Activated T-cell treated with anti-CD3 and anti-CD28 coated beads, Interleukin-2, amount 50 U/mL, for 4 hours (primary cell): ENCODE measurements around the gene WARS2. TPM values are rescaled to one million over a fixed set of nuclear protein-coding genes. Genes with fewer than 3 reads are reported as not detected.

Experiments
- ATAC-seq, 2 donors: fragments of 200-7000 bp; cut with Tn5 transposase; one replicate each; pipeline ENCODE4 v1.10.0; 2021
- DNase-seq: peaks from one replicate; pipeline ENCODE4 v3.0.0-alpha.2; 2020
- H3K27me3 Mint-ChIP-seq: one replicate; pipeline ENCODE4 v1.8.0; 2021; ENCODE audit warnings: low read depth, mixed read lengths
- H3K36me3 Mint-ChIP-seq: one replicate; pipeline ENCODE4 v1.8.0; 2022; ENCODE audit warnings: mixed read lengths; ENCODE audit not compliant: insufficient read depth
- H3K4me1 Mint-ChIP-seq: one replicate; pipeline ENCODE4 v1.8.0; 2021; ENCODE audit warnings: low read depth, mixed read lengths
- H3K4me3 Mint-ChIP-seq: one replicate; pipeline ENCODE4 v1.8.0; 2021; ENCODE audit warnings: mild to moderate bottlenecking, moderate library complexity, mixed read lengths
- H3K9me3 Mint-ChIP-seq: one replicate; pipeline ENCODE4 v1.8.0; 2021; ENCODE audit warnings: mixed read lengths
- total RNA-seq, 3 donors: library from RNA; stranded (reverse); gene quantifications; one replicate each; pipeline ENCODE4 v1.2.1, GENCODE V29; 2021

The WARS2 gene
- total RNA-seq, 3 donors from 2014 or later, result 24.6 to 27.4 (median 24.8) TPM

- Mint-ChIP-seq H3K9me3 (peaks cover 4% of the 10 kb centered on the region), H3K36me3 (peaks cover 35% of the 10 kb centered on the region), H3K4me3 (no peak overlapping the region), H3K27me3 (no peaks in the 10 kb centered on the region), H3K4me1 (no peaks in the 10 kb centered on the region)
- no peak for DNase-seq
- no peak for ATAC-seq
These were observed 91.6 kb downstream of the WARS2 start for GRCh38 chr1:119048624-119049404.

DNA sequence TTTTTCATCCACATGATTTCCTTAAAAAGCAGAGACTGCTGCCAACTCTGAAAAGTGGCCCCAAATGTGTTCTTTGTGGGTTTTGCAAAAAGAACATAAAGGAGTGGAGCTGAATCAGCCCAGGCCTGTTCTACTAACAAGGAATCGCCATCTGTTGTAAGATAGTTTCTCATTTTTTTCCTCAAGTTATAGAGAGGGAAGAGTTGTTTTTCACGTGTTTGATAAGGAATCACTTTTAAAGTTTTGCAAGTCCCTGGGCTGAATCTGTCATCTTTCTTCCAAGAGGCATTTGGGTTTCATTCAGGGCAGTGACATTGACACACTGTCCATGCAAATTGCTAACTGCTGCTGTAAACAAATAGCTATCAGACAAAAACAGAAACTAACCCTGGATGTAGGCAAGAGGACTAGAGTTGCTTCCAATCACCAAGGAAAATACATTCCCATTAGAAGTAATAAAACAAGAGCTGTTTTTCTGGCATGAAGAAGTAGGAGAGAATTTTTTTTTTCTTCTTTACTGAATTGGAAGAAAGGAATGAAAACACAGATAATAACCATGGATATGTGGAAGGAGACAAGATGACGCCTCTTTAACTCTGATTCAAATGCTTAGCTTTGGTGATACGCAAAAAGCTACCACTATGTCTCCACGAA, 93.5 kb downstream of the WARS2 start:
- Mint-ChIP-seq H3K4me3 (no peak overlapping the region), H3K36me3 (peaks cover 46% of the 10 kb centered on the region), H3K27me3 (no peaks in the 10 kb centered on the region), H3K4me1 (no peaks in the 10 kb centered on the region), H3K9me3 (peaks cover 4% of the 10 kb centered on the region)
- no peak for DNase-seq
- ATAC-seq, result no peak

GRCh38 chr1:119046429-119046784, 94.0 kb downstream of the WARS2 start:
- H3K9me3 Mint-ChIP-seq, result peaks cover 3% of the 10 kb centered on the region
- DNase-seq (no peak), ATAC-seq (no peak)
- no peak overlapping the region for H3K4me3 Mint-ChIP-seq
- H3K36me3 Mint-ChIP-seq, result peaks cover 46% of the 10 kb centered on the region
- no peaks in the 10 kb centered on the region for H3K27me3 Mint-ChIP-seq
- H3K4me1 Mint-ChIP-seq, result no peaks in the 10 kb centered on the region

GRCh38 chr1:119045096-119045746, 95.2 kb downstream of the WARS2 start:
- H3K4me1 Mint-ChIP-seq, result no peaks in the 10 kb centered on the region
- H3K36me3 Mint-ChIP-seq, result peaks cover 50% of the 10 kb centered on the region
- H3K4me3 Mint-ChIP-seq, result no peak overlapping the region
- ATAC-seq, result no peak
- no peak for DNase-seq
- no peaks in the 10 kb centered on the region for H3K27me3 Mint-ChIP-seq
- H3K9me3 Mint-ChIP-seq, result no peaks in the 10 kb centered on the region

DNA sequence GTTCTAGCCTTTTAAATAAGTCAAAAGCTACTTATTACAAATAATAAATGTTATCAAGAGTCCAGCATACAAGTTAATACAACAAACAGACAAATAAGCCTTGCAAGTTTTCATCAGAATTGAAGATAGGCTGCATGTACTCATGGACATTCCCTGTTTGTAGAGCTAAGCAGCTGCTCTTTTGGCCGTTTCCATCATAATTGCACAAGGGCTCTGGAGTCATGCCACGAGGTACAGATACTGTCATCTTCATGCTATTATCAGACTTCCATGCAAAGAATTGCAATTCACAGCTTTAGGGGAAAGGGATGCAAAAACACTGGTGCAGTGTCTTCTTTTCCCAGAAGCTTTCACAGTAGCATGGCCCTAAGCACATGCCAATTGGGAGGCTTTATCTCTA, 99.5 kb downstream of the WARS2 start:
- Mint-ChIP-seq H3K9me3 (no peaks in the 10 kb centered on the region), H3K4me1 (no peaks in the 10 kb centered on the region), H3K27me3 (no peaks in the 10 kb centered on the region), H3K4me3 (no peak overlapping the region), H3K36me3 (peaks cover 57% of the 10 kb centered on the region)
- DNase-seq, result no peak
- ATAC-seq, result no peak

DNA sequence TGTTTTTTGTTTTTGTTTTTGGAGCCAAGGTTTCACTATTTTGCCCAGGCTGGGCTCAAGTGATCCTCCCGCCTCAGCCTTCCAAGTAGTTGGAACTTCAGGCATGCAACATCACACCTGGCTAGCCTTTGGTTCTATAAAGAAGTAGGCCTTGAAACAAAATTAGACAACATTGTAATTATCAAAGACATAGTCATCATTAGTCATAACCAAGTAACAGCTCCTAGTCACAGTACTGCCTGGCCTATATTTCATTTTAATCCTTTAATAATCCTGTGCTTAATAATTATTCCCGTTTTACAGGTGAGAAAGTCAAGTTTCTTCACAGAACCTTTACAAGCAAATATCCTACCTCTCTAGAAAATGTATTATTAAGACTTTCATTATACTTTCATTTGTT, 100.0 kb downstream of the WARS2 start:
- ATAC-seq (no peak), DNase-seq (no peak)
- Mint-ChIP-seq H3K27me3 (no peaks in the 10 kb centered on the region), H3K4me3 (no peak overlapping the region), H3K4me1 (no peaks in the 10 kb centered on the region), H3K36me3 (peaks cover 57% of the 10 kb centered on the region), H3K9me3 (no peaks in the 10 kb centered on the region)

DNA sequence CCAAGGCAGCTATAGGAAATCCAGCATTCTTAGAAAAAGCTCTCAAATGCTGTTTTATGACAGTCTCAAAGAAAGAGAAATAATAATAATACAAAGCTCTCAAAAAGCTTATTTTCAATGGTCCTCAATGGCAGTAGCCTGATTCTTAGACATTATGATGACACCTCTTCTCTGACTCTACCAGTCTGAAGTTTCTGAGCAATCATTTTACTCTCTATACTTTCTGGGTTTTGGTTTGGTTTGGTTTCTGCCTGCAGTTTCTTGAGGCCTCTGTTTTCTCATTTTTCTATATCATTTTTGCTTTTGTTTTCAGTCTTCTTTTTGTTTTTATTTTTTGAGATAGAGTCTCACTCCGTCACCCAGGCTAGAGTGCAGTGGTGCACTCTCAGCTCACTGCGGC, 102.1 kb downstream of the WARS2 start:
- DNase-seq (no peak), ATAC-seq (no peak)
- Mint-ChIP-seq H3K4me1 (no peaks in the 10 kb centered on the region), H3K27me3 (no peaks in the 10 kb centered on the region), H3K4me3 (no peak overlapping the region), H3K9me3 (no peaks in the 10 kb centered on the region), H3K36me3 (peaks cover 58% of the 10 kb centered on the region)

- Mint-ChIP-seq H3K9me3 (no peaks in the 10 kb centered on the region), H3K4me1 (no peaks in the 10 kb centered on the region)
- ATAC-seq, result no peak
These were observed 106.1 kb downstream of the WARS2 start for GRCh38 chr1:119034359-119034758.

DNA sequence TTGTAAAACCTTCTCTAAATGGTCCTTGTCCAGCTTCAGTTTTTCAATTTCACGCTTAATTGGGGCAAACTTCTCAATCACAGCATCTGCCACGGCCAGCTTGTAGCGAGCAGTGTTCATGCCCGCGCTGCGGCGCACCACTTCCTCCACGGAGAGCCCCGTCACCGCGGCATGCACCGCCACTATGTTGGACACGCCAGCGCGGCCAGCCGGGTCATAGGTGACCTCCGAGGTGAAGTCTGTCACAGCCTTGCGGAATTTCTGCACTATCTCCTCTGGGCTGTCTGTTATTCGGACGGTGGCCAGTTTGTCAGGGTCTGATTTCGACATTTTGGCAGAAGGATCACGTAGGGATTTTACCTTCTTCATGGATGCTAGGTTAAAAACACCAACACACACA, 107.5 kb downstream of the WARS2 start:
- ATAC-seq, result no peak
- peaks cover 73% of the 10 kb centered on the region for H3K36me3 Mint-ChIP-seq

More at GRCh38 chr1:119034359-119034758, 106.1 kb downstream of the WARS2 start:
- DNase-seq, result no peak
- H3K27me3 Mint-ChIP-seq, result no peaks in the 10 kb centered on the region
- no peak overlapping the region for H3K4me3 Mint-ChIP-seq
- peaks cover 71% of the 10 kb centered on the region for H3K36me3 Mint-ChIP-seq

DNA sequence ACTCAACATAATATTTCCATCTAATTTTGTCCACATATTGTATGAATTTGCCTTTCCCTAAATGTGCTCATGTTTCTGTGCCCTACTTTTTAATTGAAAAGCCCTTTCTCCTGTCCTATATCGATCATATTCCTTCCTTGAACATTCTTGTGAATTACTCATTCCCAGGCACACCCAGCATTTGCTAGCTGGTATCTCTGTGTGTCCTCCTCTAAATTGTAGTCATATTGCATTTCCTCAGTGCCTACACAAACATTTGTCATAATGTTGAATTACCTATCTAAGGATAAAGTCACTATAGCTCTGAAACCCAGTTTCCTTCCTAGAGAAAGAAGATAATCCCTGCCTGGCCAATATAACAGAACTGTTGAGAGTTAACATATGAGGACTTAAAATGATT, 112.7 kb downstream of the WARS2 start:
- Mint-ChIP-seq H3K36me3 (peaks cover 43% of the 10 kb centered on the region), H3K4me1 (no peaks in the 10 kb centered on the region), H3K27me3 (no peaks in the 10 kb centered on the region), H3K4me3 (no peak overlapping the region), H3K9me3 (peaks cover 4% of the 10 kb centered on the region)
- DNase-seq (no peak), ATAC-seq (no peak)

More for the DNA sequence above, 107.5 kb downstream of the WARS2 start:
- H3K27me3 Mint-ChIP-seq, result no peaks in the 10 kb centered on the region
- H3K4me1 Mint-ChIP-seq, result no peaks in the 10 kb centered on the region
- H3K9me3 Mint-ChIP-seq, result no peaks in the 10 kb centered on the region
- DNase-seq, result no peak
- H3K4me3 Mint-ChIP-seq, result no peak overlapping the region

- DNase-seq (no peak), ATAC-seq (no peak)
- Mint-ChIP-seq H3K4me3 (no peak overlapping the region), H3K9me3 (peaks cover 4% of the 10 kb centered on the region), H3K36me3 (peaks cover 36% of the 10 kb centered on the region), H3K4me1 (no peaks in the 10 kb centered on the region), H3K27me3 (no peaks in the 10 kb centered on the region)
These were observed 113.5 kb downstream of the WARS2 start for GRCh38 chr1:119026956-119027355.

GRCh38 chr1:119015547-119015946, 124.9 kb downstream of the WARS2 start:
- H3K4me3 Mint-ChIP-seq, result no peak overlapping the region
- peaks cover 23% of the 10 kb centered on the region for H3K9me3 Mint-ChIP-seq
- H3K4me1 Mint-ChIP-seq, result no peaks in the 10 kb centered on the region
- H3K36me3 Mint-ChIP-seq, result peaks cover 41% of the 10 kb centered on the region
- peaks cover 16% of the 10 kb centered on the region for H3K27me3 Mint-ChIP-seq
- no peak for ATAC-seq
- no peak for DNase-seq

- Mint-ChIP-seq H3K27me3 (peaks cover 40% of the 10 kb centered on the region), H3K4me3 (no peak overlapping the region), H3K9me3 (peaks cover 29% of the 10 kb centered on the region), H3K36me3 (peaks cover 16% of the 10 kb centered on the region), H3K4me1 (peaks cover 7% of the 10 kb centered on the region)
- DNase-seq (no peak), ATAC-seq (no peak)
These were observed 128.1 kb downstream of the WARS2 start for GRCh38 chr1:119012383-119012782.

GRCh38 chr1:119011706-119012105, 128.7 kb downstream of the WARS2 start:
- ATAC-seq, result no peak
- peaks cover 29% of the 10 kb centered on the region for H3K9me3 Mint-ChIP-seq
- H3K36me3 Mint-ChIP-seq, result peaks cover 16% of the 10 kb centered on the region
- H3K4me3 Mint-ChIP-seq, result no peak overlapping the region
- DNase-seq, result no peak
- peaks cover 7% of the 10 kb centered on the region for H3K4me1 Mint-ChIP-seq
- H3K27me3 Mint-ChIP-seq, result peaks cover 45% of the 10 kb centered on the region

DNA sequence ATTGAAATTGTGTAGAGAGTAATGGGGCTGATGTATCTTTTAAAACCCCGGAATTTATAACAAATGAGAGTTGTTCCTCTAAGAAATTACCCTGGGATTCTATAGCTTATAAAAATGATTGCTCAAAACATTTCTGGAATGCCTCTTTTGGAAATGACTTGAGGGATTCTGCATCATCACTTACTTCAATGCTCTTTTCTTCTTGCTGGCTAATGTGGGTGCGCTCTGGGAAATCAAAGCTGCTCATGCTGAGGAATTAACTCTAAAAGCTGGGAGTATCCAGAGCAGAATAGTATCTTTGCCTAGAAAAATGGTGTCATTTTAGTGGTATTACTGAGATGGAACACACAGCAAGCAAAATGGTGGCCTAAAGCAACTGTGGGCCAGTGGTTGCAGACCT, 129.3 kb downstream of the WARS2 start:
- H3K4me3 Mint-ChIP-seq, result no peak overlapping the region
- peaks cover 16% of the 10 kb centered on the region for H3K36me3 Mint-ChIP-seq
- ATAC-seq (no peak), DNase-seq (no peak)
- H3K27me3 Mint-ChIP-seq, result peaks cover 51% of the 10 kb centered on the region
- peaks cover 7% of the 10 kb centered on the region for H3K4me1 Mint-ChIP-seq
- peaks cover 29% of the 10 kb centered on the region for H3K9me3 Mint-ChIP-seq
